Mucosa of descending colon (tissue), 3 donors: ENCODE measurements around the gene POLR2J. TPM values are rescaled to one million over a fixed set of nuclear protein-coding genes. Genes with fewer than 3 reads are reported as not detected.

ENCODE experiments used
- ATAC-seq: fragments of 200-7000 bp; cut with Tn5 transposase; one replicate; pipeline ENCODE4 v1.9.1; 2020; ENCODE audit warnings: mild to moderate bottlenecking, moderate library complexity
- DNase-seq, 3 donors: peaks; one replicate each; pipeline ENCODE4 v3.0.0-alpha.2; 2020
- H3K36me3 ChIP-seq: fragments of 200-600 bp; one replicate; pipeline ENCODE4 v1.8.0; 2021; ENCODE audit warnings: low read depth, mild to moderate bottlenecking
- H3K4me1 ChIP-seq: fragments of 200-600 bp; one replicate; pipeline ENCODE4 v1.8.0; 2021; ENCODE audit warnings: low read depth, mild to moderate bottlenecking
- H3K4me3 ChIP-seq: fragments of 200-600 bp; one replicate; pipeline ENCODE4 v1.8.0; 2021; ENCODE audit warnings: mild to moderate bottlenecking
- H3K9me3 ChIP-seq: fragments of 200-600 bp; one replicate; pipeline ENCODE4 v1.8.0; 2021; ENCODE audit warnings: mild to moderate bottlenecking
- intact Hi-C, 2 donors: fragments of 100-400 bp; cut with DNase I in 1 of 2; cut with micrococcal nuclease in 1 of 2; formaldehyde crosslinking; loops; one replicate each; pipeline versions ENCODE4 v1.11.0 to v1.11.1; 2022; cut with DNase I, micrococcal nuclease
- total RNA-seq, 3 donors: library from RNA; stranded (reverse); fragmentation: NEBNext Ultra II Directional in 2 of 3; extraction: Animal tissue kit (Norgen Biotek cat#: 25700) in 2 of 3; gene quantifications; one replicate each; pipeline versions ENCODE4 v1.2.1 to v1.2.4, GENCODE V29; 2021 to 2023
- TF ChIP-seq, protein P1 (sequence below): fragments of 200-600 bp; IDR thresholded peaks from one replicate; pipeline ENCODE4 v1.8.0; 2022; ENCODE audit warnings: antibody characterized with exemption, mild to moderate bottlenecking
- donor health status: DM: no; HTN: no; CAD: no; lungs with moderate emphysema.
- donor health status: DM: no; HTN: no; CAD: no.
- donor health status: DM: no; HTN: yes; CAD: no.

Gene POLR2J
- total RNA-seq, 3 donors from 2014 or later, result 44.0 to 59.3 (median 45.6) TPM

DNA sequence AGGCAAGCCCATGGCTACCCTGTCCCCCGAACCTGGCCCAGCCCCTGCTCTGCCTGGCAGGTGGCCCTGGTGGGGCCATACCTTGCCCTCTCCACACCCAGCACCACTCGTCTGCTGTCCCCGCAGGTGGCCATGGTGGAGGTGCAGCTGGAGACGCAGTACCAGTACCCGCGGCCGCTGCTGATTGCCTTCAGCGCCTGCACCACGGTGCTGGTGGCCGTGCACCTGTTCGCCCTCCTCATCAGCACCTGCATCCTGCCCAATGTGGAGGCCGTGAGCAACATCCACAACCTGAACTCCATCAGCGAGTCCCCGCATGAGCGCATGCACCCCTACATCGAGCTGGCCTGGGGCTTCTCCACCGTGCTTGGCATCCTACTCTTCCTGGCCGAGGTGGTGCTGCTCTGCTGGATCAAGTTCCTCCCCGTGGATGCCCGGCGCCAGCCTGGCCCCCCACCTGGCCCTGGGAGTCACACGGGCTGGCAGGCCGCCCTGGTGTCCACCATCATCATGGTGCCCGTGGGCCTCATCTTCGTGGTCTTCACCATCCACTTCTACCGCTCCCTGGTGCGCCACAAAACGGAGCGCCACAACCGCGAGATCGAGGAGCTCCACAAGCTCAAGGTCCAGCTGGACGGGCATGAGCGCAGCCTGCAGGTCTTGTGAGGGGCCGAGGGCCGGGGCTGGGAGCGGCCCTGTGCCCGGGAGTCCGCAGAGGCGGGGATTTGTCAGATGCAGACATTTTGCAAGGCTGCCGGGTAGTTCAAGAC is 32.1 kb downstream of the POLR2J start:
- Histone ChIP-seq H3K4me3 (no peak overlapping the region), H3K4me1 (no peaks in the 10 kb centered on the region), H3K36me3 (no peaks in the 10 kb centered on the region), H3K9me3 (no peaks in the 10 kb centered on the region)
- TF ChIP-seq, protein P1, sequence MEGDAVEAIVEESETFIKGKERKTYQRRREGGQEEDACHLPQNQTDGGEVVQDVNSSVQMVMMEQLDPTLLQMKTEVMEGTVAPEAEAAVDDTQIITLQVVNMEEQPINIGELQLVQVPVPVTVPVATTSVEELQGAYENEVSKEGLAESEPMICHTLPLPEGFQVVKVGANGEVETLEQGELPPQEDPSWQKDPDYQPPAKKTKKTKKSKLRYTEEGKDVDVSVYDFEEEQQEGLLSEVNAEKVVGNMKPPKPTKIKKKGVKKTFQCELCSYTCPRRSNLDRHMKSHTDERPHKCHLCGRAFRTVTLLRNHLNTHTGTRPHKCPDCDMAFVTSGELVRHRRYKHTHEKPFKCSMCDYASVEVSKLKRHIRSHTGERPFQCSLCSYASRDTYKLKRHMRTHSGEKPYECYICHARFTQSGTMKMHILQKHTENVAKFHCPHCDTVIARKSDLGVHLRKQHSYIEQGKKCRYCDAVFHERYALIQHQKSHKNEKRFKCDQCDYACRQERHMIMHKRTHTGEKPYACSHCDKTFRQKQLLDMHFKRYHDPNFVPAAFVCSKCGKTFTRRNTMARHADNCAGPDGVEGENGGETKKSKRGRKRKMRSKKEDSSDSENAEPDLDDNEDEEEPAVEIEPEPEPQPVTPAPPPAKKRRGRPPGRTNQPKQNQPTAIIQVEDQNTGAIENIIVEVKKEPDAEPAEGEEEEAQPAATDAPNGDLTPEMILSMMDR, result no peak
- intact Hi-C loops, result no loop called here
- DNase-seq, result no peak
- ATAC-seq, result peak; percentile 13

GRCh38 chr7:102445674-102446071 is 33.0 kb downstream of the POLR2J start:
- DNase-seq (no peak), ATAC-seq (no peak)
- Histone ChIP-seq H3K36me3 (no peaks in the 10 kb centered on the region), H3K4me3 (no peak overlapping the region), H3K4me1 (no peaks in the 10 kb centered on the region), H3K9me3 (no peaks in the 10 kb centered on the region)
- intact Hi-C loops, result no loop called here
- TF ChIP-seq, protein P1, result no peak

- Histone ChIP-seq H3K9me3 (no peaks in the 10 kb centered on the region), H3K4me3 (no peak overlapping the region), H3K36me3 (no peaks in the 10 kb centered on the region), H3K4me1 (no peaks in the 10 kb centered on the region)
- no peak for DNase-seq
- peak; percentile 33 for ATAC-seq
- intact Hi-C loops, result no loop called here
- TF ChIP-seq, protein P1, result no peak
These were observed 33.6 kb downstream of the POLR2J start for GRCh38 chr7:102444961-102445673.

DNA sequence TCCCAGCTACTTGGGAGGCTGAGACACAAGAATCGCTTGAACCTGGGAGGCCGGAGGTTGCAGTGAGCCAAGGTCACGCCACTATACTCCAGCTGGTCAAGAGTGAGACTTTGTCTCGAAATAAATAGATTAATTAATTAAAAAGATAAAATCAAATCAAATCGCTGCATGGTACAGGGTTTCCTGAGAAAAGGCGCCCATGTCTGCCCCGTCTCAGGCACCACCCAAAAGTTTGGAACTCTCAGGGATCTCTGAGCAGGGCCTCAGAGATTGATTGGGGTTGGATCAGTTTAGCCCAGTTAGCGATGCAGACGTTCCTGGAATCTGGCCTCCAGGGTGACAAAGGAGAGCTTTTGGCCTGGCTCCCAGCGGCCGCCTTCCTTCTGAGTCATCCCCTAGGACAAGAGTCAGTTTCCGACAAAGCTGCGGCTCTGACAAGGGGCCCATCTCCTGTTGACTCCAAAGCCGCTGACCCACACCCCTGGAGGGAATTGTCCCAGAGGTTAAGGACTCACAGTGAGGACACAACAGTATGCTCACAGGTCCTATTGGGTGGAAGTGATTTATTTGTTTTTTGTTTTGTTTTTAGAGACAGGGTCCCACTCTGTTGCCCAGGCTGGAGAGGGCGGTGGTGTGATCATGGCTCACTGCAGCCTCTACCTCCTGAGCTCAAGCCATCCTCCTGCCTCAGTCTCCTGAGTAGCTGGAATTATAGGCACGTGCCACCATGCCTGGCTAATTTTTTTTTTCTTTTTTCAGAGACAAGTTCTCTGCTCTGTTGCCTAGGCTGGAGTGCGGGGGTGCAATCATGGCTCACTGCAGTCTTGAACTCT is 38.5 kb downstream of the POLR2J start:
- TF ChIP-seq, protein P1, result no peak
- intact Hi-C loops, result no loop called here
- no peaks in the 10 kb centered on the region for H3K4me1 ChIP-seq
- DNase-seq (no peak), ATAC-seq (peak; percentile 14)
- H3K9me3 ChIP-seq, result no peaks in the 10 kb centered on the region
- no peaks in the 10 kb centered on the region for H3K36me3 ChIP-seq
- no peak overlapping the region for H3K4me3 ChIP-seq

DNA sequence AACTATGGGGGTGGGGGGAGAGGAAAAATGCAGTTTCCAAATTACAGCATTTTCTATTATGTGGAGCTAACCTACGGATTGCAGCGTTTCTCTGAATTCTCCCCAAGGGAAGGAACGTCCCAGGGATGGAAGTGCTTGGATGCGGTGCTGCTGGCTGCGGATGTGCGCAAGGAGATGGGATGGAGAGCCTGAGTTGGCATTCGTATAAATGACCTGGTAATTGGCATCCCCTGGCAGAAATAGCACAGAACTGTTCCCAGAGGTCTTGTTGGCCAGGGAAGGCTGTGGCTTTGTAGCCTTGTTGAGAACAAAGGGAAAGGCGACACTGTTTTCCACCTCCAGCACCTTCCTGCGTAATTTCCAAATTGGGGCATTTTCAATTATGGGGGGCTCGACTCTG is 42.6 kb downstream of the POLR2J start:
- Histone ChIP-seq H3K9me3 (no peaks in the 10 kb centered on the region), H3K4me1 (peaks cover 17% of the 10 kb centered on the region), H3K4me3 (no peak overlapping the region), H3K36me3 (no peaks in the 10 kb centered on the region)
- intact Hi-C loops, result no loop called here
- DNase-seq, result no peak
- no peak for ATAC-seq
- TF ChIP-seq, protein P1, result no peak
